22Rv1 (cell line): ENCODE results near the gene MAST2.

ENCODE experiments used
- H3K27ac ChIP-seq: fragments of 450-650 bp; 2 replicates; pipeline ENCODE4 v1.5.1; 2017
- CTCF ChIP-seq: fragments of 450-650 bp; IDR thresholded peaks from 2 replicates; pipeline ENCODE4 v1.5.1; 2017; ENCODE audit warnings: mild to moderate bottlenecking
- ZFX ChIP-seq: fragments of 450-650 bp; IDR thresholded peaks from 2 replicates; pipeline ENCODE4 v1.6.1; 2017; ENCODE audit warnings: antibody characterized with exemption, borderline replicate concordance

The MAST2 gene

GRCh38 chr1:45906883-45907282 lies 103.5 kb downstream of the MAST2 start:
- TF ChIP-seq CTCF, result no peak
- TF ChIP-seq ZFX, result no peak
- no peak overlapping the region for H3K27ac ChIP-seq

GRCh38 chr1:45908611-45909140 lies 105.3 kb downstream of the MAST2 start:
- TF ChIP-seq CTCF (no peak), ZFX (no peak)

GRCh38 chr1:45911634-45912033 lies 108.2 kb downstream of the MAST2 start:
- TF ChIP-seq ZFX, result no peak
- TF ChIP-seq CTCF, result no peak

More at GRCh38 chr1:45908611-45909140, 105.3 kb downstream of the MAST2 start:
- no peak overlapping the region for H3K27ac ChIP-seq

GRCh38 chr1:45913183-45913683 lies 109.8 kb downstream of the MAST2 start:
- H3K27ac ChIP-seq, result no peak overlapping the region
- no peak for TF ChIP-seq CTCF
- no peak for TF ChIP-seq ZFX

More at GRCh38 chr1:45911634-45912033, 108.2 kb downstream of the MAST2 start:
- H3K27ac ChIP-seq, result no peak overlapping the region

GRCh38 chr1:45913731-45914501 lies 110.5 kb downstream of the MAST2 start:
- TF ChIP-seq ZFX (no peak), CTCF (no peak)
- H3K27ac ChIP-seq, result no peak overlapping the region

GRCh38 chr1:45914836-45915235 lies 111.4 kb downstream of the MAST2 start:
- TF ChIP-seq ZFX, result no peak
- TF ChIP-seq CTCF, result no peak
- no peak overlapping the region for H3K27ac ChIP-seq

- TF ChIP-seq CTCF, result no peak
- no peak overlapping the region for H3K27ac ChIP-seq
Measured at GRCh38 chr1:45922374-45922773, 119.0 kb downstream of the MAST2 start.
